PC-3 (cell line): ENCODE measurements around the gene CUL4B. TPM values are rescaled to one million over a fixed set of nuclear protein-coding genes. Genes with fewer than 3 reads are reported as not detected.
A peak's percentile ranks its signal among the peaks of the same experiment; 100 is the strongest.

Experiments used
- ATAC-seq: fragments of 200-7000 bp; cut with Tn5 transposase; 2 replicates; pipeline ENCODE4 v1.9.1; 2020; ENCODE audit warnings: mild to moderate bottlenecking, moderate library complexity
- Bru-seq: library from RNA; stranded (reverse); fragments of 400-500 nt; gene quantifications from one replicate; lab custom pipeline; 2021; lab: Mats Ljungman, UMichigan
- BruChase-seq, 2 experiments: library from RNA; stranded (reverse); fragments of 400-500 nt; gene quantifications; one replicate each; lab custom pipeline; 2021; lab: Mats Ljungman, UMichigan
- BruUV-seq: library from RNA; stranded (reverse); fragments of 400-500 nt; replicated peaks from 2 replicates; lab custom pipeline; 2021; lab: Mats Ljungman, UMichigan
- CTCF ChIA-PET: fragments of 300-600 bp; sonication (Branson Sonifier 250); formaldehyde crosslinking; loops from one replicate; lab custom pipeline; 2022; ENCODE audit warnings: antibody characterized with exemption; lab: Charles Lee
- POLR2A ChIA-PET: fragments of 300-600 bp; sonication (Branson Sonifier 250); formaldehyde crosslinking; loops from one replicate; lab custom pipeline; 2022; ENCODE audit warnings: antibody characterized with exemption; ENCODE audit not compliant: unreplicated experiment; lab: Charles Lee
- DNase-seq: peaks from one replicate; pipeline ENCODE4 v3.0.0-alpha.2; 2015
- H2AFZ ChIP-seq: fragments of 300-600 bp; sonication (generic); 2 replicates; pipeline ENCODE4 v1.6.0; 2016; ENCODE audit warnings: antibody characterized with exemption, low read length
- H3F3A ChIP-seq: fragments of 300-600 bp; sonication (generic); one replicate; pipeline ENCODE4 v1.6.0; 2017; ENCODE audit warnings: antibody characterized with exemption, low read length, control low read depth, mild to moderate bottlenecking; ENCODE audit not compliant: unreplicated experiment
- H3K27ac ChIP-seq: fragments of 300-600 bp; sonication (generic); 2 replicates; pipeline ENCODE4 v1.5.1; 2016; ENCODE audit warnings: mild to moderate bottlenecking, low read length
- H3K27me3 ChIP-seq: fragments of 300-600 bp; sonication (generic); 2 replicates; pipeline ENCODE4 v1.6.1; 2016; ENCODE audit warnings: low read length, mixed read lengths
- H3K36me3 ChIP-seq: fragments of 300-600 bp; sonication (generic); 2 replicates; pipeline ENCODE4 v1.6.1; 2016; ENCODE audit warnings: low read depth, mixed run types, low read length, mixed read lengths
- H3K4me1 ChIP-seq: fragments of 300-600 bp; sonication (generic); 2 replicates; pipeline ENCODE4 v1.5.1; 2016; ENCODE audit warnings: low read length; ENCODE audit not compliant: insufficient read depth
- H3K4me2 ChIP-seq: fragments of 300-600 bp; sonication (generic); 2 replicates; pipeline ENCODE4 v1.6.0; 2016; ENCODE audit warnings: low read length
- H3K4me3 ChIP-seq: fragments of 300-600 bp; sonication (generic); 2 replicates; pipeline ENCODE4 v1.5.1; 2016; ENCODE audit warnings: mild to moderate bottlenecking, low read length, mixed read lengths
- H3K79me2 ChIP-seq: fragments of 300-600 bp; sonication (generic); 2 replicates; pipeline ENCODE4 v1.6.1; 2017; ENCODE audit warnings: low read length, mixed read lengths
- H3K9ac ChIP-seq: fragments of 300-600 bp; sonication (generic); 2 replicates; pipeline ENCODE4 v1.6.0; 2016; ENCODE audit warnings: mild to moderate bottlenecking, low read length
- H3K9me2 ChIP-seq: fragments of 300-600 bp; sonication (generic); replicated peaks from 2 replicates; pipeline ENCODE4 v1.6.1; 2016; ENCODE audit warnings: mixed run types, low read length, mixed read lengths
- H3K9me3 ChIP-seq: fragments of 300-600 bp; sonication (generic); 2 replicates; pipeline ENCODE4 v1.6.1; 2016; ENCODE audit warnings: low read length, mixed read lengths
- H4K20me1 ChIP-seq: fragments of 300-600 bp; sonication (generic); 2 replicates; pipeline ENCODE4 v1.6.1; 2016; ENCODE audit warnings: low read length, mixed read lengths
- CTCF ChIP-seq: fragments of 300-600 bp; sonication (generic); conservative IDR thresholded peaks from 2 replicates; pipeline ENCODE4 v1.5.1; 2017; ENCODE audit warnings: antibody characterized with exemption, low read depth, mild to moderate bottlenecking, low read length
- EZH2 ChIP-seq: fragments of 300-600 bp; sonication (generic); IDR thresholded peaks from one replicate; pipeline ENCODE4 v1.6.1; 2017; ENCODE audit warnings: antibody characterized with exemption, mild to moderate bottlenecking, low read length; ENCODE audit not compliant: unreplicated experiment
- EZH2phosphoT487 ChIP-seq: fragments of 300-600 bp; sonication (generic); IDR thresholded peaks from 2 replicates; pipeline ENCODE4 v1.6.1; 2018; ENCODE audit warnings: mild to moderate bottlenecking, antibody characterized with exemption, low read length, borderline replicate concordance
- intact Hi-C: fragments of 100-400 bp; cut with micrococcal nuclease; formaldehyde crosslinking; loops from 2 replicates; pipeline ENCODE4 v1.9.0; 2023
- long read RNA-seq: library from polyadenylated mRNA; unstranded; transcript quantifications from one replicate; pipeline ENCODE4 v2.0.0, GENCODE V29; 2021; ENCODE audit not compliant: unreplicated experiment
- total RNA-seq: library from RNA; depleted of rRNA; stranded (reverse); fragments of >200 nt; gene quantifications from 2 replicates; pipeline ENCODE4 v1.2.3, GENCODE V29; 2014; rRNA removed

Gene CUL4B
- total RNA-seq (38.1 and 47.6 TPM in 2 replicates), Bru-seq, nascent RNA (percentile 72 among the genes with signal in this experiment), BruChase-seq, experiment 1, labeled RNA remaining after a 6-hour chase (percentile 87 among the genes with signal in this experiment), BruChase-seq, experiment 2, labeled RNA remaining after a 2-hour chase (percentile 76 among the genes with signal in this experiment)
- long read RNA-seq, full-length matches to known transcripts: 68 of 105 reads
- long read RNA-seq, partial matches to known transcripts: 6 of 105 reads
- long read RNA-seq, other reads (novel, unspliced or antisense): 31 of 105 reads

- Histone ChIP-seq H3K4me2 (peak within 1 kb of the TSS; percentile 98), H3K4me1 (peaks cover 27% of the 10 kb centered on the region), H3F3A (no peaks in the 10 kb centered on the region), H2AFZ (peak within 1 kb of the TSS; percentile 95), H3K27me3 (no peaks in the 10 kb centered on the region), H4K20me1 (0 out of 2 replicates have a peak, but pooled peaks cover 3% of the 10 kb centered on the region), H3K27ac (peak within 1 kb of the TSS; percentile 97), H3K9me2 (no peaks in the 10 kb centered on the region), H3K4me3 (peak within 1 kb of the TSS; percentile 92), H3K9me3 (no peaks in the 10 kb centered on the region), H3K79me2 (peaks cover 47% of the 10 kb centered on the region), H3K9ac (peak within 1 kb of the TSS; percentile 99), H3K36me3 (0 out of 2 replicates have a peak, but pooled peaks cover 3% of the 10 kb centered on the region)
- intact Hi-C loops: loop anchor here (1.0 to 5.0 kb wide), 4 partner anchors 43 to 211 kb away; partner anchors contain the start of genes C1GALT1C1 and MCTS1
- peak; percentile 71 for ATAC-seq
- ChIA-PET CTCF (interaction anchor here (0.6 kb wide), 1 partner anchor 54 kb away, joined by 3 read pairs; no protein-coding TSS in a partner anchor), POLR2A (interaction anchor here (0.5 to 1.3 kb wide), 9 partner anchors 10 to 616 kb away, joined by 3 to 36 read pairs (median 5); partner anchors contain the start of gene MCTS1)
- peak; percentile 93 for DNase-seq
- TF ChIP-seq EZH2 (no peak), CTCF (no peak), EZH2phosphoT487 (no peak)
- no TSS peak for BruUV-seq
Observed at GRCh38 chrX:120560842-120561633, at the start of gene CUL4B. CUL4B (minus strand) TSS chrX:120560962; CDS start chrX:120560638, 324 bp downstream.

GRCh38 chrX:120604361-120604782 lies 43.6 kb upstream of the CUL4B start:
- peak; percentile 63 for ATAC-seq
- POLR2A ChIA-PET: interaction anchor here (0.6 to 0.9 kb wide), 4 partner anchors 43 to 662 kb away, joined by 3 to 36 read pairs (median 4); no protein-coding TSS in a partner anchor
- peak overlapping the region; percentile 99 for H3K9ac ChIP-seq
- H2AFZ ChIP-seq: peak overlapping the region; percentile 87
- peak overlapping the region; percentile 95 for H3K4me2 ChIP-seq
- peak; percentile 37 for DNase-seq
- no peaks in the 10 kb centered on the region for H3K9me2 ChIP-seq
- peaks cover 10% of the 10 kb centered on the region for H3K4me1 ChIP-seq
- CTCF ChIA-PET: interaction anchor here (0.5 to 0.6 kb wide), 2 partner anchors 44 to 118 kb away, joined by 4 to 6 read pairs; no protein-coding TSS in a partner anchor
- H3K27me3 ChIP-seq: no peaks in the 10 kb centered on the region
- intact Hi-C loops: loop anchor here (1.0 to 5.0 kb wide), 3 partner anchors 44 to 92 kb away; partner anchors contain the start of gene CUL4B
- peak overlapping the region; percentile 90 for H3K4me3 ChIP-seq
- peaks cover 39% of the 10 kb centered on the region for H3K79me2 ChIP-seq
- no peaks in the 10 kb centered on the region for H3K9me3 ChIP-seq
- no peaks in the 10 kb centered on the region for H3F3A ChIP-seq
- no peak for TF ChIP-seq EZH2phosphoT487
- no peak for TF ChIP-seq EZH2
- no peak for TF ChIP-seq CTCF
- H4K20me1 ChIP-seq: no peaks in the 10 kb centered on the region
- peaks cover 18% of the 10 kb centered on the region for H3K36me3 ChIP-seq
- BruUV-seq: TSS peak; percentile 77
- H3K27ac ChIP-seq: peak overlapping the region; percentile 92
